HepG2 (cell line): ENCODE measurements around the gene C1QTNF5.

Source experiments
- NCOA2 ChIP-seq: sonication (generic); formaldehyde crosslinking; IDR thresholded peaks from 2 replicates; pipeline ENCODE4 v1.8.0; 2022; ENCODE audit warnings: inconsistent platforms
- RAD51 ChIP-seq: fragments of 450-650 bp; IDR thresholded peaks from 2 replicates; pipeline ENCODE4 v1.6.1; 2016; ENCODE audit warnings: borderline replicate concordance

DNA sequence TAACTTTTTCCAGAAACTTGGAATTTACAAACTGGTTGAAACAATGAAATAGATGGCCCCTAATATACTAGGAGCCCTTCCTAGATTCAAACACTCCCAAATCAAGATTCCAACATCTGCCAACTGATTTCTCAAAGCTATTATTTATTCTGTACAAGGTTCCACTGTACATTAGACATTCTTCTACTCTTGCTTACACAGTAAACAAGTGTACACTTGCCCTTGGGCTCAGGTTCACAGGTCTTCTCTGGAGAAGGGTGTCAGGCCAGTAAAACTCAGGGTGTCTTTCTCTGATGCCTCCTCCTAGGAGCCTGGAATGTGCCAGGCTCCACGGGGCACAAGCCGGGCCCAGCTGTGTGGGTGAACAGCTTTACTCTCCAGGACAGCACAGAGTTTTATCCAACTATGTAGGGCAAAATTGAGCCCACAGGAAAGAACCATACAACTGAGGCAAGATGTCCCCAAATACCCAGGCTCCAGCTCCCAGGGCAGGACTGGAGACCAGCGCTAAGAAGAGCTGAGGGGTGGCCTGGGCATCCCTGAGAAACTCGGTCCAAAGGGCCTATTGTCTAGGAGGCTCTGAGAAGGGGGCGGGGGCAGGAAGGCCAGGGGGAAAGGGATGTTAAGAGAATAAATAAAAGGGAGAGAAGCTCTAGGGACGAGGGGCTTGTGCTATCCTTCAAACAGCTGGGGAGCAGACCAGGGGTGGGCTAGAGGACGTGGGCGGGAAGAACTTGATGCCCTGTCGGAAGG is 14.6 kb upstream of the C1QTNF5 start:
- TF ChIP-seq RAD51 (no peak), NCOA2 (CRISPR knock-in tag) (no peak)
